Fibroblast of skin of right quadriceps (primary cell): ENCODE data around the gene ISM1.
"Not testable (repeated sequence)": the region's sequence is repeated elsewhere in the genome, so short reads cannot be mapped to it uniquely, and the experiment has no call there.

Experiments
- DNase-seq: peaks from one replicate; pipeline ENCODE4 v3.0.0-alpha.2; 2013

Gene ISM1

GRCh38 chr20:13221673-13222318, 722 bp downstream of the ISM1 start:
- DNase-seq = peak; percentile 61

- no peak for DNase-seq
Observed at GRCh38 chr20:13222319-13222716, 1.2 kb downstream of the ISM1 start.

- no peak for DNase-seq
Observed at GRCh38 chr20:13223736-13224520, 2.9 kb downstream of the ISM1 start.

- DNase-seq = no peak
Observed at GRCh38 chr20:13226367-13226766, 5.3 kb downstream of the ISM1 start.

DNA sequence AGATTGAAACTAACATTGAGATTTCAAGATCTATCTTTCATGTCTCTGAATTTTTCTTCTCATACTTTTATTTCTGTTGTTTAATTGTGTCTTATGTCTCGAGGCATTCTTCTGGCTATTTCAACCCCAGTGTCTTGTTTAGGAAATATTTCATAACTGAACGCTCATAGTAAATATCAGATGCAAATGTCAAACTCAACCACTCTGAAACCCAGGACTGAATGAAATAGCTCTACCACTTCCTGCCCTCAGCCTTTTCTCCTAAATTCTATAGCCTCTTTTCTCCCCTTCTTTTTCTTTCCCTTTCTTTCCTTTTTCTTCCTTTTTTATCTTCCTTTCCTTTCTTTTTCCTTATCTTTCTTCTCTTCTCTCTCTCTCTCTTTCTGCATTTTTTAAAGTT, 7.7 kb downstream of the ISM1 start:
- DNase-seq = no peak

GRCh38 chr20:13229538-13229937, 8.5 kb downstream of the ISM1 start:
- DNase-seq = no peak

DNA sequence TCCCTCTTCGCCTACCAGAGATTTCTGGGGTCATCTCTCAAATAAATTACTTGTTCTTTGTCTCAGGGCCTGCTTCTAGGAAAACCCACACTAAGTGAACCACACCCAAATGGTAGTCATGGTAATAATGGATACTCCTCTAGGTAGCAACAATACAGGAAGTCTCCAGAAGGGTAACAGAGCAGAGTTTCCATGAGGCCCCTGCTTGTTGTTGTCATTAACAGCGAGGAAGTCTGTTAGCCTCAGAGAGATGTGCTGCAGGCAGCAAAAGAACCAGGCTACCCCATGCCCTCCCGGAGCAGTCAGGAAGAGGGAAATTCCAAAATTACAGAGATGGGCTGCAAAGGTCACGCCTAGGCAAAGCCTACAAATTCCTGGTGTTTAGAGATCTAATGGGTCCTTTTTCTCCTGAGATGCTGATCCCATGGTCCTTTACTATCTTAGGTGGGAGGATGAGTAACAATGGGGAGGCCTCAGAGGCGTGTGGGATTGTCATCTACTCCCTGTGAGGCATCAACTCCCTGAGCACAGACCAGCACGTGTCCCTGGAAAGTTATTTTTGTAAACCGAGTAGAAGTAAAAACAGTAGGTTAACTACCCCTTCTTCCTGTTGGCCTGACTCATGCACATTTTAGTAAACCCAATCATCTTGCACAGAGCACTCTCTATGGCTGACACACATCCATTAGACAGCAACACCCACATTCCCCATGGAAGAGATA, 10.1 kb downstream of the ISM1 start:
- peak; percentile 75 for DNase-seq

- no peak for DNase-seq
Observed at GRCh38 chr20:13232999-13233398, 11.9 kb downstream of the ISM1 start.

DNA sequence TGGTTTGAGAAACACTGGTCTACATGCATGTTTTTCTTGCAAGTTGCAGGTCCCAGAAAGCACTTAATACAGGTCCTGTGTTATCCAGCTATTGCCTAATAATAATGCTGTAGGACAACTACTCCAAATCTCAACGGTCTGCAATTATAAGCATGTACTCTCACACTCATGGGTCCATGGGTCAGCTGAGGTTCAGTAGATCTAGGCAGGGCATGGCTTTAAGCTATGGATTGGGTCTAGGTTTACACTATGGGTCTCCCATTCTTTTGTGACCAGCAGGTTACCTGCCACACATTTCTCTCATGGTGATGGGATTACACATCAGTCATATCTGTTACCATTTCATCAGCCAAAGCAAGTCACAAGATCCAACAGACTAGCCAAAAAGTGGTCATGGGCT, 13.9 kb downstream of the ISM1 start:
- no peak for DNase-seq

DNA sequence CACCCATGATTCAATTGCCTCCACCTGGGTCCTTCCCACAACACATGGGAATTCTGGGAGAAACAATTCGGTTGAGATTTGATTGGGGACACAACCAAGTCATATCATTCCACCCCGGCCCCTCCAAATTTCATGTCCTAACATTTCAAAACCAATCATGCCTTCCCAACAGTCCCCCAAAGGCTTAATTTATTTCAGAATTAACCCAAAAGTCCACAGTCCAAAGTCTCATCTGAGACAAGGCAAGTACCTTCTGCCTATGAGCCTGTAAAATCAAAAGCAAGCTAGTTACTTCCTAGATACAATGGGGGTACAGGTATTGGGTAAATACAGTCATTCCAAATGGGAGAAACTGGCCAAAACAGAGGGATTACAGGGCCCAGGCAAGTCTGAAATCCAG, 15.3 kb downstream of the ISM1 start:
- DNase-seq = not testable (repeated sequence)

GRCh38 chr20:13236990-13237720, 16.1 kb downstream of the ISM1 start:
- no peak for DNase-seq

DNA sequence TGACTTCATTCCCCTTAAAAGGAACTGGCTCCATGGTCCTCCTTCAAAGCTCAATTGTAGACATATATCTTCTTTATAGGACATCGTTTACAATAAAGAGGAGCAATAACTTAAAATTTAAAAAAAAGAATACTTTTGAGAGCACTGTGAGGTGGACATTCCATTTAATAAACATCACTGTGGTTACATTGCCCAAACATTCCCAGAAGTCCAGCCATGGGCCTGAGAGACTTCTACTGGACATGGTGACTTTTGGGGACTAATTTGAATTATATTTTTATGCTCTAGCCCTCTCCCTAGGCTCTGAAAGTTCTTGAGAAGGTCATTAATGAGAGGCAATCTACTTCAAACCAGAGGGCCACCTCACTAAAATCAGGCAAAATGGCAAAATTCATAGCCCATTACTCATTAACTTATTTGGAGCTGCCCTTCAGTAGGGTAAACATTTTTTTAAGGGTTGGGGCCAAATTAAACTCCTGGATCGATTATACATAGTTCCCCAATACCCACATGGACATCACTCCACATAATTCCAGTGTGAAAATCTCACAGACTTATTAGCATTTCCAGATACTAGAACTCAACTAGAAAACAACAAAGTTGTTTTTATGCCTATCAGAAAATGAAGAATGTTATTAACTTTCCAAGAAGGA, 17.1 kb downstream of the ISM1 start:
- DNase-seq = no peak

GRCh38 chr20:13243826-13244376, 22.8 kb downstream of the ISM1 start:
- no peak for DNase-seq

- DNase-seq = no peak
Observed at GRCh38 chr20:13245250-13245723, 24.2 kb downstream of the ISM1 start.

GRCh38 chr20:13249118-13249797, 28.2 kb downstream of the ISM1 start:
- no peak for DNase-seq

GRCh38 chr20:13249798-13250170, 28.7 kb downstream of the ISM1 start:
- no peak for DNase-seq

GRCh38 chr20:13250251-13250650, 29.2 kb downstream of the ISM1 start:
- DNase-seq = no peak

DNA sequence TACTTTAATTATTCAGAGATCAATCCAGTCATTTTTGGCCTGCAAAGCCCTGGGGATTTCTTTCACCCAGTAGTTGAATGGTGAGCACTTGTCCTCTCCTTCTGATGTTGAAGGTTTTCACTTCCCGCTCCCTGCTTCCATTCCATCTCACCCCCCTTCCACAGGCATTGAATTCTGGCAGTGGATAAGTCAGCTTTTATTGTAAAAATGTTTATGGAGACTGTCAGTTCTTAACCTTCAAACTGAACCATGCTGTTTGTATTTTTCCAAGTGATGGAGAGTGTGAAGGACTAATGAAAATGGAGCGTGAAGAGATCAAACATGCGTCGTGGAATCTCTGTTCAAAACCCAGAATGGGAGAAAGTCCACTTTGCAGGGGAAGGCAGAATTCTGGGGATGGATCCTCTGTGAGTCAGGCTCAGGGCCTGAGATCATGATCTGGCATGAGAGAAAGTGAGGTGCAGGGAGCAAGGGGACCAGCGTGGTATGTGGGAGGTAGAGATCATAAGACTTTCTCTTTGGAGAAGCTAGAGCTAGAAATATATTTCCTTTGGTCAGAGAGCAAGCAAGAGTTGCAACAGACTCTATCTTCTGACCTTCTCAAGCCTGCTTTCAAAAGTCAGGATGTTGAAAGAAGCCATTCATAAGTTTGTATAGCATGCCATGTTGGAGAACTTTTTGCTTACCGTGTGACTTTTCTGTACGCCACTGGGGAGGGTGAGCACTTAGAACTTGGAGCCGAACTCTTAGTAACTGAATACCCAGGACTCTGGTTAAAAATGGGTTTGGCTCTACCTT, 30.2 kb downstream of the ISM1 start:
- DNase-seq = no peak

- no peak for DNase-seq
Observed at GRCh38 chr20:13251904-13252297, 30.8 kb downstream of the ISM1 start.

DNA sequence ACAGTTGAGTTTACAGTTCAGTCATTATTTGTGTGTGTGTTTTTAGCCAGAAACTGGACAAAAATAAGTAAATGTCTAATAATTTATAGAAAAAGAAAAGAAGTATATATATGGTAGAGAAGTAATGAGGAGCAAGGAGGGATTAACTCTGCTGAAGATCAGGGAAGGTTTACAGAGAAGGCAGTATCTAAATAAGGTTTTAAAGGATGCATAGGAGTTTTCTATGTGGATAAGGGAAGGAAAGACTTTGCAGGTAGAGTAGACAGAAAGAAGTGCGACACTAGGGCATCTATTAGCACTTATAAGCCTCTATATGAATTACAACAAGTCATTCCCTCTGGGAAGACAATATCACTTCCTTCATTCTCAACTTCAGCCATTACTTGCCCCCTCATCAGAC, 34.3 kb downstream of the ISM1 start:
- no peak for DNase-seq

DNA sequence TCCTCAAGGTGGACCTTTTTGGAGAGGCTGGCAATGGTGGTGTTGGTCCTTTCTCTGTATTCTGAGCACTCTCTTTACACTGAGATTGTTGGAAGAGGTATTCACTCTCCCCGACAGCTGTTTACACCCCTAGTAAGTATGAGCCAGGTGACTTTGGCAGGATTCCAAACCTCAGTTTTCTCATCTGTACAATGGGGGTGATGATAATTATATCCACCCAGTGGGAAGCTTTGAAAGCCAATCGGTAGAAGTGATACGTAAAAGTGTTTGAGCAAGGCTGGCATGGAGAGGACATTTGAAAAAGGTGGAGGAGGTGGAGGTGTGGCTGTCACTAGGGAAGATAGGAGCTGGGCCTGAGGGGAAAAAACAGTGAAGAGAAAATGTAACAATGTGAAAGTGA, 35.5 kb downstream of the ISM1 start:
- DNase-seq = no peak
